Measurements from ENCODE around the gene DMRT1. TPM values are rescaled to one million over a fixed set of nuclear protein-coding genes. Genes with fewer than 3 reads are reported as not detected.

The DMRT1 gene
- total RNA-seq, 1 donor from 2014 or later = not detected

- TF ChIP-seq, protein P1, sequence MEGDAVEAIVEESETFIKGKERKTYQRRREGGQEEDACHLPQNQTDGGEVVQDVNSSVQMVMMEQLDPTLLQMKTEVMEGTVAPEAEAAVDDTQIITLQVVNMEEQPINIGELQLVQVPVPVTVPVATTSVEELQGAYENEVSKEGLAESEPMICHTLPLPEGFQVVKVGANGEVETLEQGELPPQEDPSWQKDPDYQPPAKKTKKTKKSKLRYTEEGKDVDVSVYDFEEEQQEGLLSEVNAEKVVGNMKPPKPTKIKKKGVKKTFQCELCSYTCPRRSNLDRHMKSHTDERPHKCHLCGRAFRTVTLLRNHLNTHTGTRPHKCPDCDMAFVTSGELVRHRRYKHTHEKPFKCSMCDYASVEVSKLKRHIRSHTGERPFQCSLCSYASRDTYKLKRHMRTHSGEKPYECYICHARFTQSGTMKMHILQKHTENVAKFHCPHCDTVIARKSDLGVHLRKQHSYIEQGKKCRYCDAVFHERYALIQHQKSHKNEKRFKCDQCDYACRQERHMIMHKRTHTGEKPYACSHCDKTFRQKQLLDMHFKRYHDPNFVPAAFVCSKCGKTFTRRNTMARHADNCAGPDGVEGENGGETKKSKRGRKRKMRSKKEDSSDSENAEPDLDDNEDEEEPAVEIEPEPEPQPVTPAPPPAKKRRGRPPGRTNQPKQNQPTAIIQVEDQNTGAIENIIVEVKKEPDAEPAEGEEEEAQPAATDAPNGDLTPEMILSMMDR (IDR thresholded peaks at IDR 0.05; ENCODE audit: unreplicated experiment) = no peak
- peaks cover 2% of the 10 kb centered on the region for H3K27me3 Mint-ChIP-seq (ENCODE audit: unreplicated experiment)
- H3K27ac Mint-ChIP-seq (ENCODE audit: unreplicated experiment) = no peak overlapping the region
- no peaks in the 10 kb centered on the region for H3K4me1 Mint-ChIP-seq (ENCODE audit: unreplicated experiment)
- DNase-seq (ENCODE audit: low spot score) = no peak
- H3K36me3 Mint-ChIP-seq (ENCODE audit: low read depth, unreplicated experiment) = no peaks in the 10 kb centered on the region
- H3K4me3 Mint-ChIP-seq (ENCODE audit: unreplicated experiment) = no peak overlapping the region
- H3K9me3 Mint-ChIP-seq (ENCODE audit: unreplicated experiment) = no peaks in the 10 kb centered on the region
Measured at GRCh38 chr9:899440-900184, 58.1 kb downstream of the DMRT1 start.

DNA sequence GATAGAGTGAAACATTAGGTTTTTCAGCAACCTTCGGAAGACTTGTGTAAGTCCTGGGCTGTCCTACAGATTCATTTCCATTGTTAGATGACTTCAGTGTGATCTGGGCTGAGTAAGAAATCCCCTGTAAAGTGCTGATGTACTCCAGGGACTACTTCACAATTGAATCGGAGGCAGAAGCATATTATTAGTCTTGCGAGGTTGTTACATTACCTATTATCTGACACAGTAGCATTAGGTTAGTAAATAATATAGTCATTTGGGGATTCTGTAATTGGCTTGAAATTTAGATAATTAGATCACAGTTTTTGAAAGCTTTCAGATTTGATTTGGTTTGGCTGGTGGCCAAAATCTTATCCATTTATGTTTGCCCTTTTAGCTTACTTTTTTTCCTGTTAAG lies 62.4 kb downstream of the DMRT1 start:
- no peak overlapping the region for H3K27ac Mint-ChIP-seq (ENCODE audit: unreplicated experiment)
- peaks cover 2% of the 10 kb centered on the region for H3K27me3 Mint-ChIP-seq (ENCODE audit: unreplicated experiment)
- H3K4me3 Mint-ChIP-seq (ENCODE audit: unreplicated experiment) = no peak overlapping the region
- no peaks in the 10 kb centered on the region for H3K36me3 Mint-ChIP-seq (ENCODE audit: low read depth, unreplicated experiment)
- H3K9me3 Mint-ChIP-seq (ENCODE audit: unreplicated experiment) = no peaks in the 10 kb centered on the region
- DNase-seq (ENCODE audit: low spot score) = no peak
- TF ChIP-seq, protein P1 (IDR thresholded peaks at IDR 0.05; ENCODE audit: unreplicated experiment) = no peak
- H3K4me1 Mint-ChIP-seq (ENCODE audit: unreplicated experiment) = peaks cover 3% of the 10 kb centered on the region

GRCh38 chr9:905906-906305 lies 64.4 kb downstream of the DMRT1 start:
- TF ChIP-seq, protein P1 (IDR thresholded peaks at IDR 0.05; ENCODE audit: unreplicated experiment) = no peak
- no peak overlapping the region for H3K4me3 Mint-ChIP-seq (ENCODE audit: unreplicated experiment)

DNA sequence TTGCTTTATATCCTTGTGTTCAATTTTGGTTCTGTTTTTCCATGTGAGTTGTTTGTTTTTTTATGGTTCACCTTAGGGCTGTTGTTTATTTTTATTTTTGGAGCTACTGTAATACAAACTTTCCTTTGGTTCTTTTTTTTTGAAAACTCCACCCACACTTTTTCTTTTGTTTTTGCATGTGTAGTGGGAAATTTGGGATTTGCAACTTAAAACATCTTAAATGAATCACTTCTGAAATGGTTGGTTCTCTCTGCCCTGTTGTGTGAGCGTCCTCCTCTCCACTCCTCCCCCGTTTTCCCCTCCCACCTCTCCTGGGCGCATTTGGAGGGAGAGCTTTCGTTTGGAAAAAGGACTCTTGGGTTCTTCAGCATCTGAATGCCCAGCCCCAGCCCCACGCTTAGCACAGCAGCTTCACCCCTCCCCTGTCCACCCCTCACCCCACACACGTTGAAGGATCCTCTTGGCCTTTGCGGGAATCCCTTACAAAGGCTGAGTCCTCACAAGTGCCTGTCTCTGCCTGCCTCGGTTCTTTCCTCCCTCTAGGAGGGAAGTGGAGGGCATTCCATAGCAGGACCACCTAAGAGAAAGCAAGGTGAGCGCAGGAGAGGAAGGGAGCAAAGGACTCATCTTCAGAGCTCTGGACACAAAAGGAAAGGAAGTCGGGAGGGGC lies 67.2 kb downstream of the DMRT1 start:
- H3K27ac Mint-ChIP-seq (ENCODE audit: unreplicated experiment) = no peak overlapping the region
- H3K9me3 Mint-ChIP-seq (ENCODE audit: unreplicated experiment) = no peaks in the 10 kb centered on the region
- H3K4me3 Mint-ChIP-seq (ENCODE audit: unreplicated experiment) = no peak overlapping the region
- H3K36me3 Mint-ChIP-seq (ENCODE audit: low read depth, unreplicated experiment) = no peaks in the 10 kb centered on the region
- TF ChIP-seq, protein P1 (IDR thresholded peaks at IDR 0.05; ENCODE audit: unreplicated experiment) = no peak
- peaks cover 3% of the 10 kb centered on the region for H3K4me1 Mint-ChIP-seq (ENCODE audit: unreplicated experiment)
- DNase-seq (ENCODE audit: low spot score) = no peak
- peaks cover 4% of the 10 kb centered on the region for H3K27me3 Mint-ChIP-seq (ENCODE audit: unreplicated experiment)

More at GRCh38 chr9:905906-906305, 64.4 kb downstream of the DMRT1 start:
- no peak overlapping the region for H3K27ac Mint-ChIP-seq (ENCODE audit: unreplicated experiment)
- DNase-seq (ENCODE audit: low spot score) = no peak
- no peaks in the 10 kb centered on the region for H3K36me3 Mint-ChIP-seq (ENCODE audit: low read depth, unreplicated experiment)
- peaks cover 2% of the 10 kb centered on the region for H3K27me3 Mint-ChIP-seq (ENCODE audit: unreplicated experiment)
- no peaks in the 10 kb centered on the region for H3K9me3 Mint-ChIP-seq (ENCODE audit: unreplicated experiment)
- peaks cover 3% of the 10 kb centered on the region for H3K4me1 Mint-ChIP-seq (ENCODE audit: unreplicated experiment)

DNA sequence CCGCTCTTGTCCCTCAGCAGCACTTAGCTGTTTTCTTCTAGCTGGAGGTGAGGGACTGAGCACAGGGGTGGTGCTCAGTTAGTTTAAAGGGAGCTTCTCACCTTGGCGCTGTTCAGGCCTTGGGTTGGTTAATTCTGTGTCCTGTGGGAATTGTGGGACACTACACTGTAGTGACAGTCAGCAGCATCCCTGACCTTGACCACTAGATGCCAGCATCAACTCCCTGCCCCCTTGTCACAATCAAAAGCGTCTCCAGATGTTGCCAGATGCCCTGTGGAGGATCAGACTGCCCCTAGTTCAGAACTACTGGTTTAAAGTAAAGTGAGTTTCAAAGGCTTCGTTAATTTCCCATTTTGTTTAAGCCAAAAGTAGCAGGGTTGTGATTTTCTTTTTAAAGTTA lies 69.5 kb downstream of the DMRT1 start:
- TF ChIP-seq, protein P1 (IDR thresholded peaks at IDR 0.05; ENCODE audit: unreplicated experiment) = no peak
- no peaks in the 10 kb centered on the region for H3K9me3 Mint-ChIP-seq (ENCODE audit: unreplicated experiment)
- H3K27me3 Mint-ChIP-seq (ENCODE audit: unreplicated experiment) = peaks cover 4% of the 10 kb centered on the region
- no peaks in the 10 kb centered on the region for H3K36me3 Mint-ChIP-seq (ENCODE audit: low read depth, unreplicated experiment)
- H3K27ac Mint-ChIP-seq (ENCODE audit: unreplicated experiment) = no peak overlapping the region
- H3K4me1 Mint-ChIP-seq (ENCODE audit: unreplicated experiment) = peaks cover 3% of the 10 kb centered on the region
- DNase-seq (ENCODE audit: low spot score) = no peak
- H3K4me3 Mint-ChIP-seq (ENCODE audit: unreplicated experiment) = no peak overlapping the region
